Prostate gland (tissue), 2 donors: ENCODE measurements around the gene INHA. TPM values are rescaled to one million over a fixed set of nuclear protein-coding genes. Genes with fewer than 3 reads are reported as not detected.

ENCODE experiments used
- DNase-seq: peaks from one replicate; pipeline ENCODE4 v3.0.0-alpha.2; 2019; ENCODE audit warnings: low spot score
- H3K27ac ChIP-seq, 2 donors: fragments of 200-600 bp; sonication (generic); 2 replicates each; pipeline ENCODE4 v1.5.1; 2017 to 2019
- H3K27me3 ChIP-seq: fragments of 200-600 bp; sonication (generic); replicated peaks from 2 replicates; pipeline ENCODE4 v1.5.1; 2019; ENCODE audit not compliant: insufficient read depth
- H3K36me3 ChIP-seq, 2 donors: fragments of 200-600 bp; sonication (generic); 1 replicate in 1 of 2; 2 replicates in 1 of 2; pipeline versions ENCODE4 v1.5.1 to v1.8.1; 2017 to 2019
- H3K4me1 ChIP-seq: fragments of 200-600 bp; sonication (generic); replicated peaks from 2 replicates; pipeline ENCODE4 v1.5.1; 2019
- H3K4me3 ChIP-seq, 2 donors: fragments of 200-600 bp; sonication (generic); 2 replicates each; pipeline ENCODE4 v1.5.1; 2017 to 2019
- H3K9me3 ChIP-seq: fragments of 200-600 bp; sonication (generic); 2 replicates; pipeline ENCODE4 v1.5.1; 2017
- POLR2A ChIP-seq: fragments of 450-650 bp; IDR thresholded peaks from one replicate; pipeline ENCODE4 v1.6.1; 2016; ENCODE audit warnings: antibody characterized with exemption, mild to moderate bottlenecking
- POLR2AphosphoS5 ChIP-seq: sonication (generic); formaldehyde crosslinking; IDR thresholded peaks from one replicate; pipeline ENCODE4 v1.6.1; 2017; ENCODE audit warnings: antibody characterized with exemption
- WGBS: methylation state at CpG from one replicate; pipeline ENCODE4 v1.1.5; 2018; 5-methylcytosine and 5-hydroxymethylcytosine counted together
- intact Hi-C: fragments of 100-400 bp; cut with DNase I; formaldehyde crosslinking; loops from one replicate; pipeline ENCODE4 v1.14.2; 2022
- total RNA-seq, 2 donors: library from RNA; depleted of rRNA; stranded (reverse); fragments of >200 nt; gene quantifications; one replicate each; pipeline ENCODE4 v1.1.0, GENCODE V29; 2016
- TF ChIP-seq, protein P1 (sequence below), 4 experiments: fragments of 200-600 bp in 2 of 4; fragments of 450-650 bp in 2 of 4; sonication (generic) in 2 of 4; IDR thresholded peaks; 1 replicate in 3 of 4; 2 replicates in 1 of 4; pipeline ENCODE4 v1.5.1; 2016 to 2019; ENCODE audit warnings: antibody characterized with exemption in 4 of 4, mild to moderate bottlenecking in 2 of 4, moderate library complexity in 2 of 4

Gene INHA
- total RNA-seq, 2 donors from 2014 or later = 0.96 to 391 TPM

DNA sequence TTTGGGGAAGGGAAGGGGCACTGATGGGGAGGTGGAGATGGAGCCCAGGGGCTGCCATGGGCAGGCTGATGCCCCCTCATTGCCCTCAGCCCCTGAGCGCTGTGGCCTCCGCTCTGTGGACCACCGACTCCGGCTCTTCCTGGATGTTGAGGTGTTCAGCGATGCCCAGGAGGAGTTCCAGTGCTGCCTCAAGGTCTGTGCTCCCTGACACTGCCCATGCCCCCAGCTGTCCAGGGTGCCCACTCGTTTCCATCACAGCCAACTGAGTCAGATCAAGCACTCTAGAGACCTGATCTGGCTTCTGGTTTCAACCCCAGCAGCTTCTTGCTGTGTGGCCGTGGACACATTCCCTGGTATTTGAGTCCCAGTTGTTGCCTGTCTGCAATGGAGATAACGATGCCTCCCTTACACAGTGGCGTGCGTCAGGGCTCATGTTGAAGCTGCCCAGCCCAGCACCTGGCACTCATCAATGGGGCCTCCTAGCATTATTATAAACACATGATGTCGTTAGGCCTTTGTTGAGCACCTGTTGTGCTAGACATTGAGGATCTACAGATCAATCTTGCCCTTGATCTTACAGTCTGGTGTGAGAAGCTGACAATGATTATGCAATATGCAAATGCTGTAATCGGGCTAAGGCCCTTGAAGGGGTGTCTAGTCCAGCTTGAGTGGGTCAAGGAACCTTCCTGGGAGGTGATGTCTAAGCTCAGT, 39.9 kb downstream of the INHA start:
- 83% methylated on average over 12 of the region's 12 CpGs for whole genome bisulfite sequencing
- no peak for DNase-seq
- Histone ChIP-seq H3K27me3 (no peaks in the 10 kb centered on the region), H3K9me3 (no peaks in the 10 kb centered on the region), H3K4me1 (no peaks in the 10 kb centered on the region), H3K36me3 (peaks cover 9 to 11% of the 10 kb centered on the region in 2 donors), H3K27ac (no peak overlapping the region), H3K4me3 (no peak overlapping the region)
- intact Hi-C loops = no loop called here
- TF ChIP-seq POLR2A (no peak), POLR2AphosphoS5 (no peak)
- TF ChIP-seq, protein P1, sequence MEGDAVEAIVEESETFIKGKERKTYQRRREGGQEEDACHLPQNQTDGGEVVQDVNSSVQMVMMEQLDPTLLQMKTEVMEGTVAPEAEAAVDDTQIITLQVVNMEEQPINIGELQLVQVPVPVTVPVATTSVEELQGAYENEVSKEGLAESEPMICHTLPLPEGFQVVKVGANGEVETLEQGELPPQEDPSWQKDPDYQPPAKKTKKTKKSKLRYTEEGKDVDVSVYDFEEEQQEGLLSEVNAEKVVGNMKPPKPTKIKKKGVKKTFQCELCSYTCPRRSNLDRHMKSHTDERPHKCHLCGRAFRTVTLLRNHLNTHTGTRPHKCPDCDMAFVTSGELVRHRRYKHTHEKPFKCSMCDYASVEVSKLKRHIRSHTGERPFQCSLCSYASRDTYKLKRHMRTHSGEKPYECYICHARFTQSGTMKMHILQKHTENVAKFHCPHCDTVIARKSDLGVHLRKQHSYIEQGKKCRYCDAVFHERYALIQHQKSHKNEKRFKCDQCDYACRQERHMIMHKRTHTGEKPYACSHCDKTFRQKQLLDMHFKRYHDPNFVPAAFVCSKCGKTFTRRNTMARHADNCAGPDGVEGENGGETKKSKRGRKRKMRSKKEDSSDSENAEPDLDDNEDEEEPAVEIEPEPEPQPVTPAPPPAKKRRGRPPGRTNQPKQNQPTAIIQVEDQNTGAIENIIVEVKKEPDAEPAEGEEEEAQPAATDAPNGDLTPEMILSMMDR (IDR thresholded peaks at IDR 0.05) = no peak

DNA sequence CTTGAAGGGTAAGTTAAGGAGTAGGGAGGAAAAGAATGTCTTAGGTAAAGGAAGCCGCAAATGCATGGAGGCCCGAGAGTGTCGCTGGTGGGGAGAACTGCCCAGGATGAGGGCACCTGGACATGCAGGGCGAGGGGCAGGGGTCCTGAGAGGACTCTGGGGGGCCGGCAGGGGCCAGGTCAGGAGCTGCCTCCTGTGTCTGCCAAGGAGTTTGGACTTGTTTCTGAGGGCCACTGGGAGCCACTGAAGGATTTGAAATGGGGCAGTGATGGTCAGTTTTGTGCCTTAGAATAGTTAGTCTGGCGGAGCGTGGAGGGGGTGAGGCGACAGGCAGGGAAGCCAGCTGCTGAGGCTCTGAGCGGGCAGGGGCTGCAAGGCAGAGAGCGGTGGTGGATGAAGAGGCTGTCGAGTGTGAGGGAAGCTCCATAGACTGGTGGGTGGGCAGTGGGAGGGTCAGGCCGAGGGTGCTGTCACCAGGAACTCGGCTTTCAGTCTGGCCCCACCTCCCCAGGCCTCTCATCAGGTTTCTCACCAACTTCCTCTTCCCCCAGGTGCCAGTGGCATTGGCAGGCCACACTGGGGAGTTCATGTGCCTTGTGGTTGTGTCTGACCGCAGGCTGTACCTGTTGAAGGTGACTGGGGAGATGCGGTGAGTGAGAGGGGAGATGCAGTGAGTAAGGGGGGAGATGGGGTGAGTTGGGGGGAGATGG, 40.6 kb downstream of the INHA start:
- DNase-seq = no peak
- peaks cover 9 to 11% of the 10 kb centered on the region in 2 donors for H3K36me3 ChIP-seq

DNA sequence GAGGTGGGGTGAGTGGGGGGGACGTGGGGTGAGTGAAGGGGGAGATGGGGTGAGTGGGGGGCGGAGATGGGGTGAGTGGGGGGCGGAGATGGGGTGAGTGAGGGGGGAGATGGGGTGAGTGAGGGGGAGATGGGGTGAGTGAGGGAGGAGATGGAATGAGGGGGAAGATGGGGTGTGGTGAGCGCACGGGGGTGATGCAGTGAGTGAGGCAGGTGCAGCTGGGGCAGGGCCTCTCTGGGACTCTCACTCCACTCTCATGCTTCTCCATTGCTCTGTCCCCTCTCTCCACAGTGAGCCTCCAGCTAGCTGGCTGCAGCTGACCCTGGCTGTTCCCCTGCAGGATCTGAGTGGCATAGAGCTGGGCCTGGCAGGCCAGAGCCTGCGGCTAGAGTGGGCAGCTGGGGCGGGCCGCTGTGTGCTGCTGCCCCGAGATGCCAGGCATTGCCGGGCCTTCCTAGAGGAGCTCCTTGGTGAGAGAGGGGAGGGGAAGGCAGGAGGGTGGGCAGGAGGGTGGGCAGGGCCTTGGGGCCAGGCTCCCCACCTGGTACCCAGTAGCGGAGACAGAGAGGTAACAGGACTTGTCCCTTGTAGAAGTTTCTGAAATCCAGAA, 41.5 kb downstream of the INHA start:
- no peaks in the 10 kb centered on the region for H3K4me1 ChIP-seq
- intact Hi-C loops = no loop called here
- no peak overlapping the region for H3K27ac ChIP-seq
- peaks cover 9% of the 10 kb centered on the region in 2 donors for H3K36me3 ChIP-seq
- TF ChIP-seq POLR2A (no peak), POLR2AphosphoS5 (no peak)
- TF ChIP-seq, protein P1 (IDR thresholded peaks at IDR 0.05) = no peak
- 97% methylated on average over 10 of the region's 11 CpGs for WGBS
- H3K27me3 ChIP-seq = no peaks in the 10 kb centered on the region
- DNase-seq = no peak
- H3K4me3 ChIP-seq = no peak overlapping the region
- H3K9me3 ChIP-seq = no peaks in the 10 kb centered on the region

More for the DNA sequence above, 40.6 kb downstream of the INHA start:
- TF ChIP-seq, protein P1 (IDR thresholded peaks at IDR 0.05) = no peak
- TF ChIP-seq POLR2AphosphoS5 (no peak), POLR2A (no peak)
- H3K9me3 ChIP-seq = no peaks in the 10 kb centered on the region
- H3K27ac ChIP-seq = no peak overlapping the region
- intact Hi-C loops = no loop called here
- H3K4me3 ChIP-seq = no peak overlapping the region
- WGBS = 86% methylated on average over 15 of the region's 15 CpGs
- H3K4me1 ChIP-seq = no peaks in the 10 kb centered on the region
- H3K27me3 ChIP-seq = no peaks in the 10 kb centered on the region

DNA sequence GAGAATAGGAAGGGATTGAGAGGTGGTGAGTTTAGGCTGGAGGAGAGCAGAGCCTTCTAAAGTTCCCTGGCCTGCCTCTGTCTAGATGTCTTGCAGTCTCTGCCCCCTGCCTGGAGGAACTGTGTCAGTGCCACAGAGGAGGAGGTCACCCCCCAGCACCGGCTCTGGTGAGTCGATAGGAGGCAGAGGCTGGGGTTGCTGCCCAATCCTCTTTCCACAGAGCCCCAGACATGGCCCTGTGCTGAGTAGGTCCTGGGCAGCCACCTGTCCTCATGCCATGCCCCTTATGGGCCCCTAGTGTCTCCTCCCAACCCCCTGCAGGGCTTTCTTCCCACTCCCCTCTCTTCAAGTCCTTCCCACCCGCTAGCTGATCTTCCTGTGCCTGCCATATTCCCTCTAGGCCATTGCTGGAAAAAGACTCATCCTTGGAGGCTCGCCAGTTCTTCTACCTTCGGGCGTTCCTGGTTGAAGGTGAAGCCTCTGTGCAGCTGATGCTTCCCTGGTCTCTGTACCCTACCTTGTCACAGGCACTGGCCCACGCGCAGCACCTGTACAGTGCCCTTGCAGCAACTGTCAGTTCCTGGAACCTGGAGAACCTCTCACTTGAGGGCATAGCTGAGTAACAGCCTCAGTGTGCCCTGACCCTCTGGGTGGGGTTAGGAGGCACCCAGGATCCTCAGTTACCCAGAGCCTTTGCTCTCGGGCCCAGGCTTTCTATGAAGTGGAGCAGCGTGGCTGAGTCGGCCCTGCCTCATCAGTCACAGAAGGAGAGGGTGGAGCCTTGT, 42.2 kb downstream of the INHA start:
- Histone ChIP-seq H3K9me3 (no peaks in the 10 kb centered on the region), H3K27me3 (no peaks in the 10 kb centered on the region), H3K4me1 (no peaks in the 10 kb centered on the region), H3K27ac (no peak overlapping the region), H3K4me3 (no peak overlapping the region), H3K36me3 (peaks cover 6 to 9% of the 10 kb centered on the region in 2 donors)
- DNase-seq = no peak
- WGBS = 84% methylated on average over 11 of the region's 11 CpGs
- TF ChIP-seq POLR2A = no peak
- TF ChIP-seq POLR2AphosphoS5 = no peak
- TF ChIP-seq, protein P1 (IDR thresholded peaks at IDR 0.05) = no peak
- intact Hi-C loops = no loop called here
